ENCODE measurements around the gene BAG5.

GRCh38 chr14:103526247-103526913, 36.1 kb downstream of the BAG5 start:
- TF ChIP-seq, protein P1, sequence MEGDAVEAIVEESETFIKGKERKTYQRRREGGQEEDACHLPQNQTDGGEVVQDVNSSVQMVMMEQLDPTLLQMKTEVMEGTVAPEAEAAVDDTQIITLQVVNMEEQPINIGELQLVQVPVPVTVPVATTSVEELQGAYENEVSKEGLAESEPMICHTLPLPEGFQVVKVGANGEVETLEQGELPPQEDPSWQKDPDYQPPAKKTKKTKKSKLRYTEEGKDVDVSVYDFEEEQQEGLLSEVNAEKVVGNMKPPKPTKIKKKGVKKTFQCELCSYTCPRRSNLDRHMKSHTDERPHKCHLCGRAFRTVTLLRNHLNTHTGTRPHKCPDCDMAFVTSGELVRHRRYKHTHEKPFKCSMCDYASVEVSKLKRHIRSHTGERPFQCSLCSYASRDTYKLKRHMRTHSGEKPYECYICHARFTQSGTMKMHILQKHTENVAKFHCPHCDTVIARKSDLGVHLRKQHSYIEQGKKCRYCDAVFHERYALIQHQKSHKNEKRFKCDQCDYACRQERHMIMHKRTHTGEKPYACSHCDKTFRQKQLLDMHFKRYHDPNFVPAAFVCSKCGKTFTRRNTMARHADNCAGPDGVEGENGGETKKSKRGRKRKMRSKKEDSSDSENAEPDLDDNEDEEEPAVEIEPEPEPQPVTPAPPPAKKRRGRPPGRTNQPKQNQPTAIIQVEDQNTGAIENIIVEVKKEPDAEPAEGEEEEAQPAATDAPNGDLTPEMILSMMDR (IDR thresholded peaks at IDR 0.05), result no peak
- no peak for TF ChIP-seq ZFX (IDR thresholded peaks at IDR 0.05; ENCODE audit: borderline replicate concordance)
